K562 (cell line): Measurements from ENCODE around the gene TP53BP2. TPM values are rescaled to one million over a fixed set of nuclear protein-coding genes. Genes with fewer than 3 reads are reported as not detected.
A peak's percentile ranks its signal among the peaks of the same experiment; 100 is the strongest.

ENCODE experiments used
- AFF4 ChIP-seq: sonication (generic); formaldehyde crosslinking; IDR thresholded peaks from 2 replicates; pipeline ENCODE4 v1.8.0; 2023; ENCODE audit warnings: mild to moderate bottlenecking, missing genetic modification reagents
- CCNT2 ChIP-seq: IDR thresholded peaks from 2 replicates; pipeline ENCODE4 v1.6.1; 2011; ENCODE audit warnings: borderline replicate concordance, low read depth, mild to moderate bottlenecking, moderate library complexity, mixed read lengths, low read length; ENCODE audit not compliant: insufficient read length; ENCODE audit errors: extremely low read depth
- ETV1 ChIP-seq: fragments of 450-650 bp; conservative IDR thresholded peaks from 2 replicates; pipeline ENCODE4 v1.6.1; 2016; ENCODE audit warnings: missing genetic modification characterization, control low read depth, low read depth, missing compliant biosample characterization
- FOXP1 ChIP-seq: sonication (generic); formaldehyde crosslinking; IDR thresholded peaks from 2 replicates; pipeline ENCODE4 v1.8.0; 2022; ENCODE audit warnings: mild to moderate bottlenecking, missing genetic modification reagents
- HLTF ChIP-seq: fragments of 450-650 bp; IDR thresholded peaks from 2 replicates; pipeline ENCODE4 v1.6.1; 2016
- HMG20A ChIP-seq: fragments of 450-650 bp; formaldehyde crosslinking; conservative IDR thresholded peaks from 2 replicates; pipeline ENCODE4 v1.4.0; 2020; ENCODE audit warnings: mild to moderate bottlenecking, mixed read lengths
- JUND ChIP-seq, 2 experiments: IDR thresholded peaks; 2 replicates in 1 of 2; 3 replicates in 1 of 2; pipeline ENCODE4 v1.6.1; 2011; ENCODE audit warnings: borderline replicate concordance in 2 of 2, low read depth in 2 of 2, low read length in 2 of 2, improper control_type of control experiment in 1 of 2, missing biosample characterization in 1 of 2, missing genetic modification characterization in 1 of 2, missing genetic modification reagents in 1 of 2
- KLF1 ChIP-seq: fragments of 450-650 bp; IDR thresholded peaks from 2 replicates; pipeline ENCODE4 v1.6.1; 2016; ENCODE audit warnings: missing genetic modification characterization, missing compliant biosample characterization
- MCM5 ChIP-seq: fragments of 450-650 bp; IDR thresholded peaks from 2 replicates; pipeline ENCODE4 v1.6.1; 2016; ENCODE audit warnings: low read depth
- MLX ChIP-seq, 2 experiments: fragments of 450-650 bp in 1 of 2; sonication (generic) in 1 of 2; formaldehyde crosslinking; conservative IDR thresholded peaks; 2 replicates each; pipeline versions ENCODE4 v1.4.0 to v1.8.1; 2020 to 2022; ENCODE audit warnings: mild to moderate bottlenecking in 1 of 2, missing genetic modification reagents in 1 of 2
- PURB ChIP-seq: sonication (generic); formaldehyde crosslinking; IDR thresholded peaks from 2 replicates; pipeline ENCODE4 v1.9.0; 2021; ENCODE audit warnings: low read depth, mild to moderate bottlenecking, missing genetic modification reagents
- RBBP5 ChIP-seq: fragments of 200-600 bp; sonication (generic); IDR thresholded peaks from 2 replicates; pipeline ENCODE4 v1.6.1; 2012; ENCODE audit warnings: borderline replicate concordance, mild to moderate bottlenecking, low read length, control low read depth, inconsistent platforms; ENCODE audit not compliant: insufficient read depth, poor library complexity, severe bottlenecking
- RNF2 ChIP-seq: sonication (generic); IDR thresholded peaks from 2 replicates; pipeline ENCODE4 v1.6.1; 2016
- TEAD4 ChIP-seq, 2 experiments: sonication (generic) in 1 of 2; formaldehyde crosslinking in 1 of 2; IDR thresholded peaks; 2 replicates each; pipeline versions ENCODE4 v1.6.1 to v1.8.0; 2012 to 2022; ENCODE audit warnings: borderline replicate concordance in 1 of 2, inconsistent platforms in 1 of 2, low read length in 1 of 2, mild to moderate bottlenecking in 1 of 2, missing genetic modification reagents in 1 of 2
- ZNF174 ChIP-seq: fragments of 250-450 bp; sonication (Bioruptor Pico); IDR thresholded peaks from 2 replicates; pipeline ENCODE4 v1.4.0; 2020; ENCODE audit warnings: mild to moderate bottlenecking
- ZNF431 ChIP-seq: sonication (generic); formaldehyde crosslinking; IDR thresholded peaks from 2 replicates; pipeline ENCODE4 v1.8.0; 2022; ENCODE audit warnings: mild to moderate bottlenecking, missing genetic modification reagents
- ZNF445 ChIP-seq: fragments of 250-450 bp; sonication (Bioruptor Pico); IDR thresholded peaks from 2 replicates; pipeline ENCODE4 v1.4.0; 2020; ENCODE audit warnings: low read depth, mild to moderate bottlenecking, moderate library complexity
- polyA plus RNA-seq, 8 experiments: library from polyadenylated mRNA; depleted of rRNA in 4 of 8; stranded (reverse) in 5 of 8; unstranded in 3 of 8; fragments of >200 nt; fragmentation: Nextera tagmentation in 2 of 8; fragmentation: Illumina TruSeq in 1 of 8; extraction: Ambion mirVana in 2 of 8; extraction: Trizol in 1 of 8; gene quantifications; 2 replicates each; pipeline versions ENCODE4 v1.2.1 to v1.2.3, GENCODE V29; 2011 to 2014; ENCODE audit warnings: inconsistent platforms in 1 of 8, missing spikeins in 1 of 8
- total RNA-seq, 7 experiments: library from RNA; depleted of rRNA in 6 of 7; stranded (reverse); fragments of >200 nt in 6 of 7; fragmentation: Illumina TruSeq in 2 of 7; extraction: Trizol in 2 of 7; gene quantifications; 2 replicates each; pipeline versions ENCODE4 v1.2.1 to v1.2.3, GENCODE V29; 2011 to 2021; ENCODE audit warnings: low replicate concordance in 1 of 7
- TF ChIP-seq, protein P1 (sequence below): sonication (generic); formaldehyde crosslinking; IDR thresholded peaks from 2 replicates; pipeline ENCODE4 v1.8.0; 2022; ENCODE audit warnings: mild to moderate bottlenecking, missing genetic modification reagents, borderline replicate concordance

Gene TP53BP2
- total and polyA plus RNA-seq, 9 of the 15 experiments (the other 6 are each of a cell fraction or from before 2014, with no cell fraction given), result 17.0 to 69.6 (median 40.1) TPM

DNA sequence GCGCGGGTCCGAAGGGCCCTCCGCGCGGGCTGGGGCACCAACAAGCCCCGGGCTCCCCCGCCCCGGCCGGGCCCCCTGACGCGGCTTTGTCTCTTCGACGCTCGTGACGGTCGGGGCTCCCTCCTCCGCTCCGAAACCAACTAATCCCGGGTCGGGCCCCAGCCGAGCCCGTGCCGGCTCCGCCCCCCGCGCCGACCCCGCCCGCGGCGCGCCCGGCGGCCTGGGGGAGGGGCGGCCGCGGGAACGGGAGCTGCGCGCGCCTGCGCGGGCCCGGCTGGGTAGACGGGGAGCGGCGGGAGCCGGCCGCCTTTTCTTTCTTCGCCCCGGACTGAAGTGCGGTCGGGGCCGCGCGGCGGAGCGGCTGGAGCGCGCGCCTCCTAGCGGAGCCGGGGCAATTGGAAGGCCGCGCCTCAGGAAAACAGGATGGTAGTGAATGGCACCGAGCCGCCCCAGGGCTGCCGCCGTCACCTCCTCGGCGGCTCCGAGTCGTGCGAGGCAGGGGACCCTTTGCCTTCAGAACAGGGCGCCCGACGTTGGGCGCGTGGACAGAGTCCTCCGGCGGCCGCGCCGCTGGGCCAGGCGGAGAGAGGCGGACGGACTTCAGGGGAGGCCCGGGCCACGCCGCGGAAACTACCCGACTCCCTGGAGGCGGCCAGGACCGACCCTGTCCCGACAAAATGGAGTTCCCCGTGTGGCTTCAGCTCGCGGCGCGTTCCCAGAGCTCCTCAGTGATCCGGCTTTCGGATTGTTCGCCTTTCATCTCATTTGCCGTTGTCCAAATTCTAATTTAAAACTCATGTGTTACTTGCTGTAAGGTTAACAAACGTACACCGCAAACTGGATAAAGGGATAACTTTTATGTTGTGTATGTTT, at the start of gene TP53BP2 (continued):
- no peak; the same call in 1 of the 2 replicates for TF ChIP-seq ZNF445 (CRISPR knock-in tag)
- TF ChIP-seq ZNF174 (CRISPR knock-in tag), result 0 out of 2 replicates have a peak, but pooled peaks have one; percentile 32
- no peak for TF ChIP-seq ETV1 (tag)
- no peak for TF ChIP-seq HMG20A (CRISPR knock-in tag)
- TF ChIP-seq HLTF, result peak; percentile 58; the same call in 1 of the 2 replicates
- TF ChIP-seq KLF1, result peak; percentile 77
- TF ChIP-seq TEAD4 (IDR thresholded peaks at IDR 0.05; ENCODE audit: low read length), result no peak
- TF ChIP-seq TEAD4 (CRISPR knock-in tag; IDR thresholded peaks at IDR 0.05; ENCODE audit: borderline replicate concordance), result no peak
- TF ChIP-seq PURB, result no peak
- TF ChIP-seq CCNT2, result peak; percentile 98
- peak; percentile 83 for TF ChIP-seq RNF2
- peak; percentile 96 for TF ChIP-seq AFF4 (CRISPR knock-in tag)
- no peak for TF ChIP-seq MCM5
- TF ChIP-seq MLX (CRISPR knock-in tag; conservative IDR thresholded peaks at IDR 0.05), result no peak; a peak in 1 of 4 replicates
- TF ChIP-seq JUND (IDR thresholded peaks at IDR 0.05; ENCODE audit: borderline replicate concordance, low read depth, low read length), result peak; percentile 56; the same call in 1 of the 2 replicates
- peak; percentile 6; the same call in 1 of the 3 replicates for TF ChIP-seq JUND (tag; IDR thresholded peaks at IDR 0.05; ENCODE audit: borderline replicate concordance, low read depth, low read length)
- TF ChIP-seq ZNF431 (CRISPR knock-in tag), result no peak
- TF ChIP-seq, protein P1, sequence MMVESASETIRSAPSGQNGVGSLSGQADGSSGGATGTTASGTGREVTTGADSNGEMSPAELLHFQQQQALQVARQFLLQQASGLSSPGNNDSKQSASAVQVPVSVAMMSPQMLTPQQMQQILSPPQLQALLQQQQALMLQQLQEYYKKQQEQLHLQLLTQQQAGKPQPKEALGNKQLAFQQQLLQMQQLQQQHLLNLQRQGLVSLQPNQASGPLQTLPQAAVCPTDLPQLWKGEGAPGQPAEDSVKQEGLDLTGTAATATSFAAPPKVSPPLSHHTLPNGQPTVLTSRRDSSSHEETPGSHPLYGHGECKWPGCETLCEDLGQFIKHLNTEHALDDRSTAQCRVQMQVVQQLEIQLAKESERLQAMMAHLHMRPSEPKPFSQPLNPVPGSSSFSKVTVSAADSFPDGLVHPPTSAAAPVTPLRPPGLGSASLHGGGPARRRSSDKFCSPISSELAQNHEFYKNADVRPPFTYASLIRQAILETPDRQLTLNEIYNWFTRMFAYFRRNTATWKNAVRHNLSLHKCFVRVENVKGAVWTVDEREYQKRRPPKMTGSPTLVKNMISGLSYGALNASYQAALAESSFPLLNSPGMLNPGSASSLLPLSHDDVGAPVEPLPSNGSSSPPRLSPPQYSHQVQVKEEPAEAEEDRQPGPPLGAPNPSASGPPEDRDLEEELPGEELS, result no peak; the same call in 1 of the 2 replicates
- TF ChIP-seq RBBP5, result peak; percentile 75
- peak; percentile 89 for TF ChIP-seq FOXP1 (CRISPR knock-in tag)
